ENCODE data around the gene RUFY1. TPM values are rescaled to one million over a fixed set of nuclear protein-coding genes. Genes with fewer than 3 reads are reported as not detected.
"Not testable (repeated sequence)": the region's sequence is repeated elsewhere in the genome, so short reads cannot be mapped to it uniquely, and the experiment has no call there.

RUFY1 gene
- total and polyA plus RNA-seq, 2 of the 13 experiments (the other 11 are each of a cell fraction or from before 2014, with no cell fraction given) = 19.9 to 31.9 TPM

DNA sequence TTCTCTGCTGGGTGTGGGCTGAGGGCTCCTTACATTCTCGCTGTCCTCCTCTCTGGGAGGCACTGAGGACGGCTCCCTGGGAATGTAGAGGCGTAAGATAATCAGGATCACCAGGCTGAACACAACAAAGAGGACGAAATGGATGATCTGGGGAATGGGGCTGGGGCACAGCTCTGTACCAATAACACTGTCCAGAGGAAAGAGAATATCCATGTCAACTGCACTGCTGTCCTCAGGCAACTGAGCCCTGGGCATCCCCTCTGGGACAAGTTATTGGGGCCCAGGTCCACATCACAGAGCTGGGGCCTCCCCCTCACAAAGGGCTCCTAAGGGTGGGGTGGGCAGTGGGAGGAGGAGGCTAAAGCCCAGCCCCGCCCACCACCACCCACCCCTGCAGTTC is 94.4 kb downstream of the RUFY1 start:
- H3K36me3 ChIP-seq (replicated peaks in 1 of 2; ENCODE audit: control insufficient read depth in 1 of 2, insufficient read depth in 2 of 2, low read length in 2 of 2); FAIRE-seq; H4K20me1 ChIP-seq (ENCODE audit: insufficient read depth, low read length); intact Hi-C loops (cut with micrococcal nuclease; ENCODE audit: unreplicated experiment); CTCF ChIA-PET (ENCODE audit: low intra/inter-chr PET ratio, low total read pairs); H2AFZ ChIP-seq (ENCODE audit: low read length); BruUV-seq (replicated peaks); H3K27ac ChIP-seq (ENCODE audit: extremely low read length, insufficient read depth, low read length); POLR2A ChIA-PET; in situ Hi-C loops (cut with HindIII; ENCODE audit: extremely low pct_ligation_motif_present, low pct_unique_long_range_greater_than_20kb); H3K9ac ChIP-seq (ENCODE audit: insufficient read depth, low read depth, low read length); H3K79me2 ChIP-seq (ENCODE audit: insufficient read depth, low read length); H3K4me2 ChIP-seq (ENCODE audit: low read depth, low read length); H3K9me3 ChIP-seq (ENCODE audit: low read length); H3K4me3 ChIP-seq (replicated peaks in 1 of 3; ENCODE audit: insufficient read depth in 1 of 3, low read depth in 2 of 3, low read length in 3 of 3); DNase-seq (ENCODE audit: low spot score); H3K4me1 ChIP-seq (ENCODE audit: insufficient read depth, low read length): not testable (repeated sequence)
- peaks cover 9 to 21% of the 10 kb centered on the region in 2 experiments; a peak in 4 of 5 replicates for H3K27me3 ChIP-seq (ENCODE audit: control insufficient read depth in 1 of 2, insufficient read depth in 2 of 2, low read length in 2 of 2)
- WGBS (ENCODE audit: low lambda C conversion rate) = 19% methylated on average over 5 of the region's 5 CpGs
- ATAC-seq = peak; percentile 44

DNA sequence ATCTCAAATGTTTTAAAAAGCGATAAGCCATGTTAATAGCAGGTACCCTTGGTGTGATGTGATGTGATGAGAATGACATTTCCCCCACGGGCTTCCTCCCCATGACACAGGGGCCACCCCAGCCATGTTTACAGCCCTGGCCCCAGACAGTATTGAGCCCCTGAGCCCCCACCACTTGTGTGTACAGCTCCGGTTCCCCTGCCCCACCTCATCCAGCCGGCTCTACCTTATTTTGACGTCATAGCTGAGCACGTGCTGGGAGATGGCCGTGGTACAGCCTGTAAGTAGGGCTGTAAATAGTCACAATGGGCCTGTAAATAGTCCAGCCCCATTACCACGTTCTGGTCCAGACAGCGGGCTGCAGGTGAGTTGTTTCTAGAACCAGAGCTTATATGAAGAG is 98.1 kb downstream of the RUFY1 start:
- in situ Hi-C loops (cut with HindIII; ENCODE audit: extremely low pct_ligation_motif_present, low pct_unique_long_range_greater_than_20kb) (no loop called here), intact Hi-C loops (cut with micrococcal nuclease; ENCODE audit: unreplicated experiment) (no loop called here)
- WGBS (ENCODE audit: low lambda C conversion rate) = 6% methylated on average over 8 of the region's 9 CpGs
- FAIRE-seq = no peak
- H3K4me2 ChIP-seq (ENCODE audit: low read depth, low read length) = no peak overlapping the region
- CTCF ChIA-PET (ENCODE audit: low intra/inter-chr PET ratio, low total read pairs) = no interaction called here
- DNase-seq (ENCODE audit: low spot score) = no peak
- H3K36me3 ChIP-seq (replicated peaks in 1 of 2; ENCODE audit: control insufficient read depth in 1 of 2, insufficient read depth in 2 of 2, low read length in 2 of 2) = no peaks in the 10 kb centered on the region
- POLR2A ChIA-PET = no interaction called here
- no TSS peak for BruUV-seq (replicated peaks)
- no peak overlapping the region for H2AFZ ChIP-seq (ENCODE audit: low read length)
- H3K4me1 ChIP-seq (ENCODE audit: insufficient read depth, low read length) = no peaks in the 10 kb centered on the region
- ATAC-seq = no peak
- H3K9me3 ChIP-seq (ENCODE audit: low read length) = no peaks in the 10 kb centered on the region
- TF ChIP-seq ZFP37 (CRISPR knock-in tag; IDR thresholded peaks at IDR 0.05; ENCODE audit: borderline replicate concordance) (no peak), BHLHE40 (IDR thresholded peaks at IDR 0.05; ENCODE audit: low read length) (0 out of 2 replicates have a peak, but pooled peaks have one; percentile 24), CREB1 (IDR thresholded peaks at IDR 0.05) (peak; percentile 75), CREB1 (CRISPR knock-in tag; IDR thresholded peaks at IDR 0.05) (no peak)
- H4K20me1 ChIP-seq (ENCODE audit: insufficient read depth, low read length) = no peaks in the 10 kb centered on the region
- H3K9ac ChIP-seq (ENCODE audit: insufficient read depth, low read depth, low read length) = no peak overlapping the region
- H3K79me2 ChIP-seq (ENCODE audit: insufficient read depth, low read length) = no peaks in the 10 kb centered on the region
- H3K27ac ChIP-seq (ENCODE audit: extremely low read length, insufficient read depth, low read length) = no peak overlapping the region
- H3K27me3 ChIP-seq (ENCODE audit: control insufficient read depth in 1 of 2, insufficient read depth in 2 of 2, low read length in 2 of 2) = peaks cover 8 to 23% of the 10 kb centered on the region in 2 experiments; a peak in 4 of 5 replicates
- H3K4me3 ChIP-seq (replicated peaks in 1 of 3; ENCODE audit: insufficient read depth in 1 of 3, low read depth in 2 of 3, low read length in 3 of 3) = no peak overlapping the region

DNA sequence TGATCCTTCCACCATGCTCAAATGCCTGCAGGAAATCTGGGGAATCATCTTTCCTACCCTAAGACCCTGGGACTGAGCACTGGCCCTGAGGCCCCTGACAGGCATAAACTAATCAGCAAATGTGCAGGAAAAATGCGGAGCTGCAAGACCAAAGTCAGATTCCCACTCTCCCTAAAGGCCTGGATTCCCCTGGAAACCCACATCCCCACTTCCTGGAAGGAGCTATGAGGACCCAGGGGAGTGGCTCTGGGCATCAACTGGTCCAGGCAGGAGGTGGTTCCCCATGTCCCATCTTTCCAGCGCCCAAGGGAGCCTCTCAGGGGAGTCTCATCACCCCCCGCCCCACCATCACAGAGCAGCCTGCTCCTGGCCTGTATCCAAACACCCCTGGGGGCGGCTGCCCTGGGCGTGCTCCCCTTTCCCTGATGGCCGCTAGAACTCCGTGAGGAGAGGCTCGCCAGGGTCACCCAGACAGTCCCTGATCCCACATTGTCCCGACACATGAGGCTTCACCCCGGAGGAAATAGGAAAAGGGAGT is 98.9 kb downstream of the RUFY1 start:
- FAIRE-seq; intact Hi-C loops (cut with micrococcal nuclease; ENCODE audit: unreplicated experiment); H3K27ac ChIP-seq (ENCODE audit: extremely low read length, insufficient read depth, low read length); H3K4me2 ChIP-seq (ENCODE audit: low read depth, low read length); H3K9ac ChIP-seq (ENCODE audit: insufficient read depth, low read depth, low read length); H3K79me2 ChIP-seq (ENCODE audit: insufficient read depth, low read length); CTCF ChIA-PET (ENCODE audit: low intra/inter-chr PET ratio, low total read pairs); H3K4me3 ChIP-seq (replicated peaks in 1 of 3; ENCODE audit: insufficient read depth in 1 of 3, low read depth in 2 of 3, low read length in 3 of 3); H3K9me3 ChIP-seq (ENCODE audit: low read length); ATAC-seq; H3K36me3 ChIP-seq (replicated peaks in 1 of 2; ENCODE audit: control insufficient read depth in 1 of 2, insufficient read depth in 2 of 2, low read length in 2 of 2); H2AFZ ChIP-seq (ENCODE audit: low read length); DNase-seq (ENCODE audit: low spot score); H3K4me1 ChIP-seq (ENCODE audit: insufficient read depth, low read length); H4K20me1 ChIP-seq (ENCODE audit: insufficient read depth, low read length); in situ Hi-C loops (cut with HindIII; ENCODE audit: extremely low pct_ligation_motif_present, low pct_unique_long_range_greater_than_20kb); BruUV-seq (replicated peaks): not testable (repeated sequence)
- H3K27me3 ChIP-seq (ENCODE audit: control insufficient read depth in 1 of 2, insufficient read depth in 2 of 2, low read length in 2 of 2) = peaks cover 5 to 19% of the 10 kb centered on the region in 2 experiments; a peak in 4 of 5 replicates
- POLR2A ChIA-PET = interaction anchor here (0.7 kb wide), 1 partner anchor 26 kb away, joined by 3 read pairs; the partner anchor contains the start of gene HNRNPH1
- 39% methylated on average over 3 of the region's 10 CpGs for WGBS (ENCODE audit: low lambda C conversion rate)

DNA sequence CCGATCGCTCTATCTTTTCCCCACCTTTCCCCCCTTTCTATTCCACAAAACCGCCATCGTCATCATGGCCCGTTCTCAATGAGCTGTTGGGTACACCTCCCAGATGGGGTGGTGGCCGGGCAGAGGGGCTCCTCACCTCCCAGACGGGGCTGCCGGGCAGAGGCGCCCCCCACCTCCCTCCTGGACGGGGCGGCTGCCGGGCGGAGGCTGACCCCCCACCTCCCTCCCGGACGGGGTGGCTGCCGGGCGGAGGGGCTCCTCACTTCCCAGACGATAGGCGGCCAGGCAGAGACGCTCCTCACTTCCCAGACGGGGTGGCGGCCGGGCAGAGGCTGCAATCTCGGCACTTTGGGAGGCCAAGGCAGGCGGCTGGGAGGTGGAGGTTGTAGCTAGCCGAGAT is 99.9 kb downstream of the RUFY1 start:
- H3K79me2 ChIP-seq (ENCODE audit: insufficient read depth, low read length); H3K9ac ChIP-seq (ENCODE audit: insufficient read depth, low read depth, low read length); in situ Hi-C loops (cut with HindIII; ENCODE audit: extremely low pct_ligation_motif_present, low pct_unique_long_range_greater_than_20kb); BruUV-seq (replicated peaks); intact Hi-C loops (cut with micrococcal nuclease; ENCODE audit: unreplicated experiment); H3K9me3 ChIP-seq (ENCODE audit: low read length); ATAC-seq; H3K36me3 ChIP-seq (replicated peaks in 1 of 2; ENCODE audit: control insufficient read depth in 1 of 2, insufficient read depth in 2 of 2, low read length in 2 of 2); DNase-seq (ENCODE audit: low spot score); H4K20me1 ChIP-seq (ENCODE audit: insufficient read depth, low read length); H3K27ac ChIP-seq (ENCODE audit: extremely low read length, insufficient read depth, low read length); FAIRE-seq; H3K4me1 ChIP-seq (ENCODE audit: insufficient read depth, low read length); CTCF ChIA-PET (ENCODE audit: low intra/inter-chr PET ratio, low total read pairs); POLR2A ChIA-PET; H2AFZ ChIP-seq (ENCODE audit: low read length); H3K4me2 ChIP-seq (ENCODE audit: low read depth, low read length); H3K4me3 ChIP-seq (replicated peaks in 1 of 3; ENCODE audit: insufficient read depth in 1 of 3, low read depth in 2 of 3, low read length in 3 of 3): not testable (repeated sequence)
- 82% methylated on average over 20 of the region's 26 CpGs for WGBS (ENCODE audit: low lambda C conversion rate)
- H3K27me3 ChIP-seq (ENCODE audit: control insufficient read depth in 1 of 2, insufficient read depth in 2 of 2, low read length in 2 of 2) = peaks cover 5 to 16% of the 10 kb centered on the region in 2 experiments; a peak in 4 of 5 replicates
